ENCODE measurements around the gene VPS51. TPM values are rescaled to one million over a fixed set of nuclear protein-coding genes. Genes with fewer than 3 reads are reported as not detected.

VPS51 gene
- total RNA-seq, 2 donors from 2014 or later, result 323 to 542 TPM

GRCh38 chr11:65134952-65135632, 39.1 kb downstream of the VPS51 start:
- Histone ChIP-seq H3K9me3 (no peaks in the 10 kb centered on the region), H3K27ac (peak overlapping the region; percentile 98), H3K27me3 (replicated peaks; ENCODE audit: insufficient read depth) (no peaks in the 10 kb centered on the region), H3K4me1 (replicated peaks) (peaks cover 7% of the 10 kb centered on the region), H3K36me3 (peaks cover 14 to 17% of the 10 kb centered on the region in 2 donors), H3K4me3 (peak overlapping the region; percentile 55 to 64)
- DNase-seq (ENCODE audit: low spot score), result peak; percentile 98
- under 1% methylated on average over 24 of the region's 24 CpGs for WGBS
- intact Hi-C loops (cut with DNase I), result no loop called here
- no peak for TF ChIP-seq CTCF (IDR thresholded peaks at IDR 0.05)
- TF ChIP-seq POLR2A (IDR thresholded peaks at IDR 0.05), result peak; percentile 87
- TF ChIP-seq POLR2AphosphoS5 (IDR thresholded peaks at IDR 0.05), result peak; percentile 96

- 40% methylated on average over 11 of the region's 11 CpGs for WGBS
- H3K9me3 ChIP-seq, result no peaks in the 10 kb centered on the region
- TF ChIP-seq POLR2AphosphoS5 (IDR thresholded peaks at IDR 0.05) (no peak), CTCF (IDR thresholded peaks at IDR 0.05) (no peak)
- H3K36me3 ChIP-seq, result peaks cover 8 to 11% of the 10 kb centered on the region in 2 donors
- H3K27me3 ChIP-seq (replicated peaks; ENCODE audit: insufficient read depth), result no peaks in the 10 kb centered on the region
- H3K4me1 ChIP-seq (replicated peaks), result peaks cover 7% of the 10 kb centered on the region
- no peak for DNase-seq (ENCODE audit: low spot score)
- peak overlapping the region; percentile 55 to 64 for H3K4me3 ChIP-seq
- intact Hi-C loops (cut with DNase I), result no loop called here
- H3K27ac ChIP-seq, result peak overlapping the region; percentile 98
Measured at GRCh38 chr11:65135633-65136145, 39.7 kb downstream of the VPS51 start.

GRCh38 chr11:65136515-65137096, 40.6 kb downstream of the VPS51 start:
- H3K9me3 ChIP-seq, result no peaks in the 10 kb centered on the region
- peak overlapping the region in 1 of 2 donors; percentile 98 for H3K27ac ChIP-seq
- H3K4me1 ChIP-seq (replicated peaks), result peaks cover 7% of the 10 kb centered on the region
- no peaks in the 10 kb centered on the region for H3K27me3 ChIP-seq (replicated peaks; ENCODE audit: insufficient read depth)
- intact Hi-C loops (cut with DNase I), result no loop called here
- TF ChIP-seq POLR2AphosphoS5 (IDR thresholded peaks at IDR 0.05) (no peak), CTCF (IDR thresholded peaks at IDR 0.05) (no peak), POLR2A (IDR thresholded peaks at IDR 0.05) (no peak)
- WGBS, result 84% methylated on average over 15 of the region's 15 CpGs
- DNase-seq (ENCODE audit: low spot score), result no peak
- peaks cover 0 to 7% of the 10 kb centered on the region in 2 donors for H3K36me3 ChIP-seq
- no peak overlapping the region for H3K4me3 ChIP-seq

GRCh38 chr11:65141896-65142494, 46.0 kb downstream of the VPS51 start:
- H3K4me1 ChIP-seq (replicated peaks), result no peaks in the 10 kb centered on the region
- no peaks in the 10 kb centered on the region for H3K27me3 ChIP-seq (replicated peaks; ENCODE audit: insufficient read depth)
- no peak overlapping the region for H3K27ac ChIP-seq
- H3K36me3 ChIP-seq, result no peaks in the 10 kb centered on the region
- no peak for DNase-seq (ENCODE audit: low spot score)
- intact Hi-C loops (cut with DNase I), result no loop called here
- 75% methylated on average over 7 of the region's 7 CpGs for WGBS
- TF ChIP-seq POLR2A (IDR thresholded peaks at IDR 0.05), result no peak
- TF ChIP-seq POLR2AphosphoS5 (IDR thresholded peaks at IDR 0.05), result no peak
- no peak for TF ChIP-seq CTCF (IDR thresholded peaks at IDR 0.05)
- no peaks in the 10 kb centered on the region for H3K9me3 ChIP-seq
- H3K4me3 ChIP-seq, result no peak overlapping the region
